Cardiac muscle cell (in vitro differentiated cells and primary cell): ENCODE data around the gene DPH1. TPM values are rescaled to one million over a fixed set of nuclear protein-coding genes. Genes with fewer than 3 reads are reported as not detected.

ENCODE experiments used
- DNase-seq, 2 donors: peaks; one replicate each; pipeline versions ENCODE4 v3.0.0 to v3.0.0-alpha.2; 2010 to 2017; ENCODE audit warnings: low read depth in 1 of 2, low spot score in 1 of 2
- H3K27ac ChIP-seq: fragments of 200-600 bp; sonication (generic); 2 replicates; pipeline ENCODE4 v1.5.1; 2016
- H3K27me3 ChIP-seq: fragments of 200-600 bp; sonication (generic); 2 replicates; pipeline ENCODE4 v1.6.0; 2016; ENCODE audit warnings: control low read depth
- H3K36me3 ChIP-seq: fragments of 200-600 bp; sonication (generic); 2 replicates; pipeline ENCODE4 v1.5.1; 2016; ENCODE audit warnings: control low read depth
- H3K4me1 ChIP-seq: fragments of 200-600 bp; sonication (generic); 2 replicates; pipeline ENCODE4 v1.8.1; 2017; ENCODE audit warnings: low read depth, mild to moderate bottlenecking, mixed run types
- H3K4me3 ChIP-seq: fragments of 200-600 bp; sonication (generic); 2 replicates; pipeline ENCODE4 v1.5.1; 2016; ENCODE audit warnings: mild to moderate bottlenecking
- H3K9me3 ChIP-seq: fragments of 200-600 bp; sonication (generic); 2 replicates; pipeline ENCODE4 v1.5.1; 2017; ENCODE audit warnings: low read depth, mild to moderate bottlenecking, control low read depth
- polyA plus RNA-seq: library from polyadenylated mRNA; unstranded; fragments of >200 nt; fragmentation: Nextera tagmentation; extraction: Ambion mirVana; gene quantifications from 2 replicates; pipeline ENCODE4 v1.2.1, GENCODE V29; 2016
- total RNA-seq: library from RNA; depleted of rRNA; stranded (reverse); fragments of >200 nt; gene quantifications from 2 replicates; pipeline ENCODE4 v1.2.3, GENCODE V29; 2016
- TF ChIP-seq, protein P1 (sequence below): IDR thresholded peaks from 2 replicates; pipeline ENCODE4 v1.5.1; 2012; ENCODE audit warnings: low read depth, mild to moderate bottlenecking, low read length

The DPH1 gene
- total and polyA plus RNA-seq, 2 experiments from 2014 or later: 59.5 to 88.6 TPM

- H3K36me3 ChIP-seq: no peaks in the 10 kb centered on the region
- H3K4me1 ChIP-seq: peaks cover 63% of the 10 kb centered on the region
- H3K9me3 ChIP-seq: no peaks in the 10 kb centered on the region
- TF ChIP-seq, protein P1, sequence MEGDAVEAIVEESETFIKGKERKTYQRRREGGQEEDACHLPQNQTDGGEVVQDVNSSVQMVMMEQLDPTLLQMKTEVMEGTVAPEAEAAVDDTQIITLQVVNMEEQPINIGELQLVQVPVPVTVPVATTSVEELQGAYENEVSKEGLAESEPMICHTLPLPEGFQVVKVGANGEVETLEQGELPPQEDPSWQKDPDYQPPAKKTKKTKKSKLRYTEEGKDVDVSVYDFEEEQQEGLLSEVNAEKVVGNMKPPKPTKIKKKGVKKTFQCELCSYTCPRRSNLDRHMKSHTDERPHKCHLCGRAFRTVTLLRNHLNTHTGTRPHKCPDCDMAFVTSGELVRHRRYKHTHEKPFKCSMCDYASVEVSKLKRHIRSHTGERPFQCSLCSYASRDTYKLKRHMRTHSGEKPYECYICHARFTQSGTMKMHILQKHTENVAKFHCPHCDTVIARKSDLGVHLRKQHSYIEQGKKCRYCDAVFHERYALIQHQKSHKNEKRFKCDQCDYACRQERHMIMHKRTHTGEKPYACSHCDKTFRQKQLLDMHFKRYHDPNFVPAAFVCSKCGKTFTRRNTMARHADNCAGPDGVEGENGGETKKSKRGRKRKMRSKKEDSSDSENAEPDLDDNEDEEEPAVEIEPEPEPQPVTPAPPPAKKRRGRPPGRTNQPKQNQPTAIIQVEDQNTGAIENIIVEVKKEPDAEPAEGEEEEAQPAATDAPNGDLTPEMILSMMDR: no peak
- DNase-seq: peak; percentile 33 to 86
- no peaks in the 10 kb centered on the region for H3K27me3 ChIP-seq
- H3K4me3 ChIP-seq: no peak overlapping the region
- H3K27ac ChIP-seq: peak overlapping the region; percentile 98
These were observed 30.2 kb upstream of the DPH1 start for GRCh38 chr17:1999557-2000251.

DNA sequence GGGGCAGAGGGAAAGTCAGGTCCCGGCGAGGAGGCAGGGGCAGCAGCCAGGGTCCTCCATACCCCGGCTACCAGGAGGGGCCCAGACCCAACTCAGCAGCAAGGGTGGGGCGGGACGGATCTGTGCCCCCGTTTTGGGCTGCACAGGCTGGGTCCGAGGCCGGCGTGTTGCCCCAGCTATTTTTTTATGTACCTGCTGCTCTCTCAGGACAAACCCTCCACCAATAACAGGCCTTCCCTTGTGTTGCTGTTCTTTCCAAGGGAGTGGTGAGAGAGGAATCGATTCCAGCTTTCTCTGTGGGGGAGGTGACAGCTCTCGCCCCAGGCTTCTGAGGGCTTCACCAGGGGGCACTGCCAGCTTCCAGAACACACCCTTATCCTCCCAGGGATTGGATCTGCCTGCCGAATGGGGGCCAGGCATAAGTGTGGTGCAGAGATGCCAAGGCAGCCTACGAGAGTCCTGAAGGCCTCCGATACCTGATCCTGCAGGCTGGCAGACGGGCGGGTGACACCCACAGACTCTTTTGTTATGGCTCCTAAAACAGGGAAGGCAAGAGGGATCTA is 27.1 kb upstream of the DPH1 start:
- Histone ChIP-seq H3K9me3 (no peaks in the 10 kb centered on the region), H3K27me3 (no peaks in the 10 kb centered on the region), H3K4me1 (peaks cover 34% of the 10 kb centered on the region), H3K4me3 (no peak overlapping the region), H3K27ac (peak overlapping the region; percentile 88), H3K36me3 (no peaks in the 10 kb centered on the region)
- DNase-seq: no peak
- TF ChIP-seq, protein P1: no peak

- Histone ChIP-seq H3K27me3 (no peaks in the 10 kb centered on the region), H3K36me3 (no peaks in the 10 kb centered on the region), H3K4me3 (no peak overlapping the region), H3K9me3 (no peaks in the 10 kb centered on the region), H3K27ac (peak overlapping the region; percentile 88), H3K4me1 (peaks cover 28% of the 10 kb centered on the region)
- DNase-seq: no peak
- TF ChIP-seq, protein P1: no peak
These were observed 26.4 kb upstream of the DPH1 start for GRCh38 chr17:2003525-2003924.

DNA sequence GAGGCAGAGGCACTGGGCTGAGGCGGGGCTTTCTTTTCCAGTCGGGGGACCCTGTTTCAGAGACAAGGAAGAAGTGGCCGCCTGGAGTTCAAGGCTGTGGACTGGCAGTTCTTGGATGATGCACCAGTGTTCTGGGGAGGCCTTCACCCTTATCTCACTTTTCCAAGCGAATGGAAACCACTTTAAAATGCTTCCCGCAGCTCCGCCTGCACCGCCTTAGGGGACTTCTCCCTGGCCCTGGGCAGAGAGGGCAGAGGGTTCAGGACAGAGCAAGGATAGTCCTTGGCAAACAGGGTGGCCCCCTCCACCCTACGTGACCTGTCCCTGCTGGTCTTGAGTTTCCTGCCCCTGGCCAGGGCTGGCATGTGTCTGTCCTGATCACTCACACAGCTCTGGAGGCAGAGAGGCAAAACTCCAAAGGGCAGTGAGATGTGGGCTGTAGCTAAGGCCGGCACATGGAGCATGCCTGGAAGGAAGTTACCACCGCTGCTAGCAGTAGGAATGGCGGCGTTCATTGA is 25.5 kb upstream of the DPH1 start:
- Histone ChIP-seq H3K4me3 (no peak overlapping the region), H3K27ac (peak overlapping the region; percentile 93)
- TF ChIP-seq, protein P1: no peak

DNA sequence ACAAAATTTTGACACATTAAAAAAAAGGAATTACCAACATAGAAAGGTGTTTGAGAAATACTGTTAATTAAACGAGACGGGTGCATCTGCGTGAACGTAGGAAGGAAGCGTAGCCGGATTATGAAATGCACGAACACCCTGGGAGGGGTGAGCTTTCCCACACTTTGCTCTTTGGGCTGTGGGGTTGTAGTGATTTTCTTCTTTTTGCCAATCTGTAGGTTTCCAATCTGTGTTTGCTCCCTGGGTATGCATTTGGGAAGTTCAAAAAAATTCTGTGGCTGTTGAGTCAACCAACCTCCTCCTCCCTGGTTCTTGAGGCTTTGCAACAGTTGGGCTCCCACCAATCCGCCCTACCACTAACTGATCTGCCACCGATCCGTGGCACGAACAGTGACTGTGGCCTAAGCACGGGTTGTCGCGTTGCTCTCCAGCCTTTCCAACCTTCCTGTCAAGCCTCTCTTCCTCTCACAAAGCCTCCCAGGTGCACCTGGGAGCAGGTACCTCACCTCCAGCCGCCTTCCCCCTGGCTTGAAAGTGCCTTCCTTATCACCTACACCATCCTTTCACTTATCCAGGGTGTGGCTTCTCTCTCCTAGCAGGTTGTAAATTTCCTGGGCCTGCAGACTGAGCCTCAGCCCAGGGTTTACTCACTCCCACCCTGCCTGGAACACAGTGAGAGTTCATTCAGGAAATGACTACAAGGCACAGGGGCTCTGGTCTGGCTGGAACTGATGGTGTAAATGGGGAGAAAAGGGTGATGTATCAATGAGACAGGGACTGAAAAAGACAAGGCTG is 21.4 kb upstream of the DPH1 start:
- Histone ChIP-seq H3K9me3 (no peaks in the 10 kb centered on the region), H3K4me1 (peaks cover 4% of the 10 kb centered on the region), H3K36me3 (no peaks in the 10 kb centered on the region), H3K4me3 (no peak overlapping the region), H3K27ac (no peak overlapping the region), H3K27me3 (no peaks in the 10 kb centered on the region)
- no peak for DNase-seq
- TF ChIP-seq, protein P1: no peak

More for the DNA sequence above, 25.5 kb upstream of the DPH1 start:
- Histone ChIP-seq H3K27me3 (no peaks in the 10 kb centered on the region), H3K4me1 (peaks cover 21% of the 10 kb centered on the region), H3K36me3 (no peaks in the 10 kb centered on the region), H3K9me3 (no peaks in the 10 kb centered on the region)
- peak in 1 of 2 donors; percentile 53 for DNase-seq
